ENCODE data around the gene LPIN1. TPM values are rescaled to one million over a fixed set of nuclear protein-coding genes. Genes with fewer than 3 reads are reported as not detected.

The LPIN1 gene
- total and polyA plus RNA-seq, 2 of the 13 experiments (the other 11 are each of a cell fraction or from before 2014, with no cell fraction given) = 9.7 to 19.4 TPM

DNA sequence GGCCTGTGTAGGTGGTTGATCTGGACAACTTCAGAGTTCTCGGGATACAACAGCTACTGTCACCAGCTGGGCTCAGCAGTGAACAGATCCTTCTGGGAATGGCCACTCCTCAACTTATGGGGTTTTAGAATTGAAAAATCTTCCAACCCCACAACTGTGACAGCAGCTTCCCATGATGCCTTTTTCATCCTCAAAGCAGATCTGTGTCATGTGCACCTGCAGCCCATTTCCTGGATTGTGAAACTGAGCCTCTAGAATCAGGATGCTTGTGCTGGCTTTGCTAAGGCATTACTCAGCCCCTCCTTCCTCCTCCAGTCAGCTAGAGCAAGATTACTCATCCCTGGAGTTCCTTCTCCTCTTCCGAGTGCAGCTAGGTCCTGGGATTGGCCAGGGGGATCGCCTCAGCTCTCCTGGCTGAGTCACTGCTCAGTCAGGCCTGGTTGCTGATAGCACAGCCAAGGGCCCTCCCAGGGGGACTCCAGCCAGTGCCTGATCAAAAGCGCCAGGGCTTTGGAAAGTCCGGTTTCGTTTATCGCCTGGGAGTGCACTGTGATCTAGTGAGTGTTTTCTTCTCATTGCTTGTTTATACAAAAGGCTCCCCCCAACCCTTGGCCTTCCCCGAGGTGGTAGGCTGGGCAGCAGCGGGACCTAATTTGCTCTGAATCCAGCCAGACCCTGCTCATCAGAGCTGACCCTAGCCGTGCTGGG lies 2.4 kb upstream of the LPIN1 start (continued):
- TF ChIP-seq, protein P1, sequence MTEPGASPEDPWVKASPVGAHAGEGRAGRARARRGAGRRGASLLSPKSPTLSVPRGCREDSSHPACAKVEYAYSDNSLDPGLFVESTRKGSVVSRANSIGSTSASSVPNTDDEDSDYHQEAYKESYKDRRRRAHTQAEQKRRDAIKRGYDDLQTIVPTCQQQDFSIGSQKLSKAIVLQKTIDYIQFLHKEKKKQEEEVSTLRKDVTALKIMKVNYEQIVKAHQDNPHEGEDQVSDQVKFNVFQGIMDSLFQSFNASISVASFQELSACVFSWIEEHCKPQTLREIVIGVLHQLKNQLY (CRISPR knock-in tag; IDR thresholded peaks at IDR 0.05) = peak; percentile 41; the same call in 1 of the 2 replicates
- peak; percentile 91; the same call in 1 of the 2 replicates for TF ChIP-seq ARID4A (CRISPR knock-in tag; IDR thresholded peaks at IDR 0.05; ENCODE audit: borderline replicate concordance)
- TF ChIP-seq TEF (CRISPR knock-in tag; IDR thresholded peaks at IDR 0.05) = no peak
- TF ChIP-seq FOSL1 (CRISPR knock-in tag; IDR thresholded peaks at IDR 0.05; ENCODE audit: borderline replicate concordance) = peak; percentile 80
- peak; percentile 83 for TF ChIP-seq JUN (CRISPR knock-in tag; IDR thresholded peaks at IDR 0.05)
- no peak for TF ChIP-seq TRIM24 (CRISPR knock-in tag; IDR thresholded peaks at IDR 0.05)
- no peak; the same call in 1 of the 2 replicates for TF ChIP-seq ZNF414 (CRISPR knock-in tag; IDR thresholded peaks at IDR 0.05)
- TF ChIP-seq MAFF (IDR thresholded peaks at IDR 0.05; ENCODE audit: low read depth, low read length) = peak; percentile 67
- TF ChIP-seq MIER3 (CRISPR knock-in tag; IDR thresholded peaks at IDR 0.05; ENCODE audit: borderline replicate concordance) = peak; percentile 89; the same call in 1 of the 2 replicates
- TF ChIP-seq PCBP1 (IDR thresholded peaks at IDR 0.05; ENCODE audit: borderline replicate concordance, low read depth, low read length) = no peak
- TF ChIP-seq SETDB1 (CRISPR knock-in tag; IDR thresholded peaks at IDR 0.05; ENCODE audit: borderline replicate concordance) = no peak
- TF ChIP-seq ZNF549 (CRISPR knock-in tag; IDR thresholded peaks at IDR 0.05) = no peak
- peak; percentile 66 for TF ChIP-seq NFE2L2 (IDR thresholded peaks at IDR 0.05; ENCODE audit: low read length)
- TF ChIP-seq THAP7 (CRISPR knock-in tag; IDR thresholded peaks at IDR 0.05) = 0 out of 2 replicates have a peak, but pooled peaks have one; percentile 44
- TF ChIP-seq ZGPAT (CRISPR knock-in tag; IDR thresholded peaks at IDR 0.05) = peak; percentile 69; the same call in 1 of the 2 replicates
- TF ChIP-seq ZNF292 (CRISPR knock-in tag; IDR thresholded peaks at IDR 0.05; ENCODE audit: borderline replicate concordance, low read depth) = peak; percentile 98
- no peak for TF ChIP-seq ZFP82 (CRISPR knock-in tag; IDR thresholded peaks at IDR 0.05; ENCODE audit: borderline replicate concordance)
- TF ChIP-seq ZNF792 (CRISPR knock-in tag; IDR thresholded peaks at IDR 0.05) = 0 out of 2 replicates have a peak, but pooled peaks have one; percentile 38
- TF ChIP-seq ARID3A (IDR thresholded peaks at IDR 0.05; ENCODE audit: low read depth, low read length) = peak; percentile 60; the same call in 1 of the 2 replicates
